ACC112 (cell line): Measurements from ENCODE around the gene PRKCZ.
"Not testable (repeated sequence)": the region's sequence is repeated elsewhere in the genome, so short reads cannot be mapped to it uniquely, and the experiment has no call there.

ENCODE experiments used
- H2AFZ ChIP-seq: fragments of 200-600 bp; sonication (generic); one replicate; pipeline ENCODE4 v1.6.0; 2017; ENCODE audit warnings: antibody characterized with exemption, low read length; ENCODE audit not compliant: unreplicated experiment
- H3K27ac ChIP-seq: fragments of 200-600 bp; sonication (generic); 2 replicates; pipeline ENCODE4 v1.5.1; 2014; ENCODE audit warnings: low read depth, mild to moderate bottlenecking, antibody characterized with exemption, low read length, moderate library complexity
- H3K27me3 ChIP-seq: fragments of 200-600 bp; sonication (generic); 2 replicates; pipeline ENCODE4 v1.6.1; 2014; ENCODE audit warnings: mild to moderate bottlenecking, antibody characterized with exemption, low read length, moderate library complexity, mixed read lengths; ENCODE audit not compliant: insufficient read depth
- H3K36me3 ChIP-seq: fragments of 200-600 bp; sonication (generic); 2 replicates; pipeline ENCODE4 v1.6.1; 2016; ENCODE audit warnings: mild to moderate bottlenecking, antibody characterized with exemption, low read length, moderate library complexity, mixed read lengths; ENCODE audit not compliant: insufficient read depth
- H3K4me1 ChIP-seq: fragments of 200-600 bp; sonication (generic); one replicate; pipeline ENCODE4 v1.6.1; 2016; ENCODE audit warnings: low read length, mixed read lengths; ENCODE audit not compliant: insufficient read depth, unreplicated experiment, control insufficient read depth
- H3K4me3 ChIP-seq: fragments of 200-600 bp; sonication (generic); 2 replicates; pipeline ENCODE4 v1.5.1; 2014; ENCODE audit warnings: mild to moderate bottlenecking, low read depth, low read length
- H3K79me2 ChIP-seq: fragments of 200-600 bp; sonication (generic); one replicate; pipeline ENCODE4 v1.6.0; 2016; ENCODE audit warnings: low read length; ENCODE audit not compliant: control insufficient read depth, unreplicated experiment, insufficient read depth

The PRKCZ gene

DNA sequence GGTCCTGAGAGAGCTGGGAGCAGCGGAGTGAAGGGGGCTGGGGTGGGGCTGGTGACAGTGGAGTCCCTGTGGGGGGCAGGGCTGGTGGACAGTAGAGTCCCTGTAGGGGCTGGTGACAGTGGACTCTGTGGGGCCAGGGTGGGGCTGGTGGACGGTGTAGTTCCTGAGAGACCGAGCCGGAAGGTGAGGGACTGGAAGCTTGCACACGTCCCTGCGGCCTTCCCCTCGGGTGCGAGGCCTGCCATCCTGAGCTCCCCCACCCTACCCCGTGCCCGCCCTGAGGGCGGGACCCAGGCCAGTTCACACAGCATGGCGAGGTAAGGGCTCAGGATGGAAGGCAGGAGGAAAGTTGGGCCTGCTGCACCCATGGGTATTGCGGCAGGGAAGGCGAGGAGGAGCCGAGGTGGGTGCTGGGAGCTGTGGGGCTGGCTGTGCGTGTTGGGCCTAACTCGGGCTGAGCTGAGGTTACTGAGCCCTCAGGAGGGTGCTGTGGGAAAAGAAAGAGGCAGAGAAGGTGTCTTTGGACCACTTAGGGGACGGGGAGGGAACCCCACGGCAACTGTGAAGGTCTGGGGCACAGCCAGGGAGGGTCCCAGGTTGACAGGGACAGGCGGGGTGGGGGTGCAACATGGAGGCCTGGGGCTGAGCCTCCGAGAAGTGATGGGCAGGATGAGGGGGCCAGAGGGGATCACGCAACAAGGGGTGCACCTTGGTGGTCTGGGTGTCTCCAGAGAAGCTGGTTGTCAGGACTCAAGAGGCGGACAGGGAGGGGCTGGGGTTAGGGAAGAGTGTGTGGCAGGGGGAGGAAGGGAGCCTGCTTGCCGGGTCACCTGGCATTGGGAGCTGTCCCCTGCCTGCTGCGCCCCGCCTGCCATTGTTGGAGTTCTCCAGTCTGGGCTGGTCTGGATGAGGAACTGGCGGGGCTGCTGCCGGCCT, 60.8 kb downstream of the PRKCZ start:
- H3K4me3 ChIP-seq: no peak overlapping the region
- H3K27ac ChIP-seq: no peak overlapping the region
- no peaks in the 10 kb centered on the region for H3K79me2 ChIP-seq
- peaks cover 18% of the 10 kb centered on the region; the same call in 1 of the 2 replicates for H3K27me3 ChIP-seq
- no peaks in the 10 kb centered on the region for H3K4me1 ChIP-seq
- no peaks in the 10 kb centered on the region for H3K36me3 ChIP-seq
- no peak overlapping the region for H2AFZ ChIP-seq

DNA sequence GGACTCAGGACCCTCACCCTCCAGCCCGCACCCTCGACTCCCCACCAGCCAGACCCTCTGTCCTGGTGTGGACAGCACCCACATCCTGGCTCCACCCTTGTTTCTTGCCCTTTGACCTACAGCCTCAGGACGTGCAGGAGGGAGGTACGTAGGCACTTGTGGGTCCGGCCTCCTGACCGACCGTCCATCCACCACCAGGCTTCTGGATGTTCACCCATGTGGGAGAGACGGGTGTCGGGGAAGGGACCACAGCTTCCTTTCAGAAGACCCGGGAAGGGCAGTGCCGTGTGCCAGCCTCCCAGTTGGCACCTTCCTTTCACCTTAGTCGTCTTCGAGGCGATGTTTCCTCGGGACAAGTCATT, 61.4 kb downstream of the PRKCZ start:
- peaks cover 24% of the 10 kb centered on the region; the same call in 1 of the 2 replicates for H3K27me3 ChIP-seq
- H3K27ac ChIP-seq: no peak overlapping the region
- no peaks in the 10 kb centered on the region for H3K79me2 ChIP-seq
- no peaks in the 10 kb centered on the region for H3K36me3 ChIP-seq
- H3K4me3 ChIP-seq: no peak overlapping the region
- no peaks in the 10 kb centered on the region for H3K4me1 ChIP-seq
- H2AFZ ChIP-seq: no peak overlapping the region

DNA sequence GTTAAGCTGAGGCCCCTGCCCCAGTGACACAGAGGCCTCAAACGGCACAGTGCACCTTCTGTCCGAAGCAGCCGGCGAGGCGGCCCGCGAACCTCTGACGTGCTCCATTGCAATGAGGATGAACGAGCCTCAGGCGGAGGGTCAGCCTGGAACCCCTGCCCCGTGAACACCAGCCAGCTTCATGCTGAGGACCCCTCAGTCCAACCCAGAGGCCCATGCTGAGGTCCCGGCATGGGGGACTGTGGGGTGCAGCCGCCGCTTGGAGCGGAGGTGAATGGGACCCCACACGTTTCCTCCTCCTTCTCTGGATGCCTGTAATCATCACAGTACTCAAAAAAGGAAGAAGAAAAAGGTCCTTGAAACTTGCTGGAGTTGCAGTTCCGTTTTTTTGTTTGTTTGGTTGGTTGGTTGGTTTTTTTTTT, 62.1 kb downstream of the PRKCZ start:
- Histone ChIP-seq H3K27me3 (peaks cover 27% of the 10 kb centered on the region; the same call in 1 of the 2 replicates), H3K27ac (no peak overlapping the region)

DNA sequence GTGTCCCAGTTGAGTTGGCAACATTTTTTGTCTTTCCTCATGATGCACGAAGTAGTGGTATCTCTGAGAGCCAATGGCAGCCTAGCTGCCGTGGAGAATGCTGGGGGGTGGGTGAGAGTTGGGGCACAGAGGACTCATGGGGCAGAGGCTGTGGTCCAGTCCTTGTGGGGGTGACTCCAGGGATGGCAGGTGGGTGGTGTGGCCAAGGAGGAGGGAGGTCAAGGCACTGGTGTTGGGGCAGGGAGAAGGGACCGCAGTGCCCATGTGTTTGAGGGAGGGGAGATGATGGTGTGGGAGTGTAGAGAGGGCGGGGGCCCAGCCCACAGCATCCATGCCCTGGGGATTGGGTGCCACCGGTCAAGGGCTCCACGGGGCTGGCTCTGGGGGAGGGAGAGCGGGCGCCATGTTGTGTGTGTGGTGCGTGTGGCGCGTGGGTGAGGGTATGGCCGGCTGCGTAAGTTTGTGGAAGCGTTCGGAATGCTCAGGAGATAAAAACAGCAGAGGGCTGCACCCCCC, 63.5 kb downstream of the PRKCZ start:
- Histone ChIP-seq H3K79me2 (no peaks in the 10 kb centered on the region), H3K27ac (no peak overlapping the region), H3K4me3 (no peak overlapping the region), H3K4me1 (no peaks in the 10 kb centered on the region), H2AFZ (no peak overlapping the region), H3K27me3 (peaks cover 30% of the 10 kb centered on the region; the same call in 1 of the 2 replicates), H3K36me3 (no peaks in the 10 kb centered on the region)

More for the DNA sequence above, 62.1 kb downstream of the PRKCZ start:
- Histone ChIP-seq H3K79me2 (no peaks in the 10 kb centered on the region), H2AFZ (no peak overlapping the region), H3K4me1 (no peaks in the 10 kb centered on the region), H3K4me3 (no peak overlapping the region), H3K36me3 (no peaks in the 10 kb centered on the region)

DNA sequence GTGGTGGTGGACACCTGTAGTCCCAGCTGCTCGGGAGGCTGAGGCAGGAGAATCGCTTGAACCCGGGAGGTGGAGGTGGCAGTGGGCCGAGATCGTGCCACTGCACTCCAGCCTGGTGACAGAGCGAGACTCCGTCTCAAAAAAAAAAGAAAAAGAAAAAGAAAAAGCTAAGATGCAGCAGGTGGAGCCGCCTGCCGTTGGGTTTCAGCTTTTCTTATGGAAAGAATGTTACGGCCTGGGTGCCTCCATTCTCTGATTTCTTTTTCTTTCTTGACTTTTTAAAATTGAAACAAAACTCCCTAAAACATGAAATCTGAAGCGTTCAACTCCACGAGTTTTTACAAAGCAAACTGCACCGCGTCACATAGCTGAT, 64.4 kb downstream of the PRKCZ start:
- not testable (repeated sequence) for H3K36me3 ChIP-seq, H2AFZ ChIP-seq, H3K27ac ChIP-seq, H3K4me3 ChIP-seq, H3K4me1 ChIP-seq, H3K79me2 ChIP-seq
- peaks cover 30% of the 10 kb centered on the region; the same call in 1 of the 2 replicates for H3K27me3 ChIP-seq

DNA sequence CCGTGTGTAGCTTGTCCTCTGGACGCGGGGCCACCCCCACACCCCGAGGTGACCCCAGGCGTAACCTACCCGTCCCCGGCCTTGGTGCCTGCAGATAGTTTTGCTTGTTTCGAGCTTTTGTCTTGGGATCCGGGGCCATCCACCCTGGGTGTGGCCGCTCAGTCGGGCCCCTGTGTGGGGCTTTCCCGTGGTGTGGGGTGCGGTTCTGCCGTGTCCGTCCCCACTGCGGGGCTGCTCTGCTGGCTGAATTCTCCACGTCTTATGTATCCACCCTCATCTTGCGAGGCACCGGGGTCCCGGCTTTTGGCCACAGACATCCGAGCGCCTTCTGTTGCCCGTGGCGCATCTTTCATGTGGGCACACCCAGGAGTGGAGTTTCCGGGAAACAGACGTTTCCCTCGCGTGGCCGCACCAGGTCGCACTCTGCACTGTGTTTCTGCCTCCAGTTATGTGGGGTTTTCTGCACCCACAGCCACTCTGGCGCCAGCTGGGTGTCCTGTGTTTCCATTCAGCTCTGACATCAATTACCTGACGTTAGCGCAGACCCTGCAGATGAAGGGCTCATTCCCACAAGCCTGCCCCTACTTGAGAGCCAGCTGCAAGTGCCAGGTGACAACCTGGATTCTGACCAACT, 64.9 kb downstream of the PRKCZ start:
- Histone ChIP-seq H3K4me1 (no peaks in the 10 kb centered on the region), H3K27me3 (peaks cover 30% of the 10 kb centered on the region; the same call in 1 of the 2 replicates), H3K27ac (no peak overlapping the region), H3K79me2 (no peaks in the 10 kb centered on the region), H3K36me3 (no peaks in the 10 kb centered on the region), H3K4me3 (no peak overlapping the region), H2AFZ (no peak overlapping the region)

DNA sequence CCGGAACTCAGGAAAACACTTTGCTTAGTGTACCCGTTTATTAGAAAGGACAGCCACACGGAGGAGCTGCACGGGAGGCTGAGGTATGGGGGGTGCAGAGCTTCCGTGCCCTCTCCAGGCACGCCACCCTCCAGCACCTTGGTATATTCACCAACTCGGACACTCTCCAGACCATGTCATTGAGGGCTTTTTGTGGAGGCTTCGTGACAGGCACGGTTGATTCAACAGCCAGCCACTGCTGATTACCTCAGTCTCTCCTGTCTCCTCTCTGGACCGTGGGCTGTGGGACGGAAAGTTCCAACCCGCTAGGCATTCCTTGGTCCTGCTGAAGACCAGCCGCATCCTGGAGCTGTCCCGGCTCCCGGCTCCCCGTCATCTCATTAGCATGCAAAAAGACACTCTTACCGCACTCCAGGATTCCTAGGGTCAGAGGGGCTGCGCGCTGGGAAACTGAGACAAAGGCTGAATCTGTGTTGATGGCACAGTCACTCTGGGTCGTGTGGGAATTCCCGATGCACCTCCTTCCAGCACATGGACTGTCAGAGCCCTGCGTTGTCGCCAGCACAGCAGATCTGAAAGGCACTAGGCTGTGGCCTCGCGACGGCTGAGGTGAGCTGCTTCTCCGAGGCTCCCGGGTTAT, 65.6 kb downstream of the PRKCZ start:
- Histone ChIP-seq H3K27ac (no peak overlapping the region), H3K36me3 (no peaks in the 10 kb centered on the region), H3K79me2 (no peaks in the 10 kb centered on the region), H3K4me3 (no peak overlapping the region), H3K27me3 (peaks cover 30% of the 10 kb centered on the region; the same call in 1 of the 2 replicates), H2AFZ (no peak overlapping the region), H3K4me1 (no peaks in the 10 kb centered on the region)

DNA sequence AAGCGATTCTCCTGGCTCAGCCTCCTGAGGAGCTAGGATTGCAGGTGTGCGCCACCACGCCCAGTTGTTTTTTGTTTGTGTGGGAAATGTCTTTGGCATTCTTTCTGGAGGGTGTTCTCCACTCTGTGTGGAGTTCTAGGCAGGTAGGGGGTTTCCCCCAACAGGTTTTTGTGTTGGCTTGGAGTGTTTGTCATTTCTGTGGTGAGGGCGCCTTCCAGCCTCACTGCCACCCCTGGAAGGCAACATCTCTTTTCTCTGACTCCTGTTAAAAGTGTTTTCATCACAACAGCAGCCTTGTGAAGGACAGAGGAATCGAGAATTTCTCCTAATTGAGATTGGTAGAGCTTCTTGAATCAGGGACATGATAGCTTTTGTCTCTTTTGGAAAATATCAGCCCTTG, 69.7 kb downstream of the PRKCZ start:
- H3K79me2 ChIP-seq: no peaks in the 10 kb centered on the region

DNA sequence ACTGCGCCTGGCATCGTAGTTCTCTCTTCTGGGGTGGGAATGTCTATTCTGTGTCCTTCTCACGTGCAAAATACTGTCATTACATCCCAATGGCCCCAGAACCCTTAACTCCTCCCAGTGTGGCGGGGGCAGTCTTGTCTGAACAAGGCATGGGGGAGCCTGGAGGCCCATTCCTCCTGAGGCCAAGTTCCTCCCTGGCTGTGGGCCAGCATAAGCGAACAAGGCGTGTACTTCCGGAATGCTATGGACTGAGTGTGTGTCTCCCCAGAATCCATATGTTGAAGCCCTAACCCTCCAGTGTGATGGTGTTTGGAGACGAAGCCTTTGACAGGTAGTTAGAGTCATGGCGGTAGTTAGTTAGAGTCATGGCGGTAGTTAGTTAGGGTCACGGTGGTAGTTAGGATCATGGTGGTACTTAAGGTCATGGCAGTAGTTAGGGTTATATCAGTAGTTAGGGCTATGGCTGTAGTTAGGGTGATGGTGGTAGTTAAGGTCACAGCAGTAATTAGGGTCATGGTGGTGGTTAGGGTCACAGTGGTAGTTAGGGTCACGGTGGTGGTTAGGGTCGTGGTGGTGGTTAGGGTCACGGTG, 71.0 kb downstream of the PRKCZ start:
- H3K4me1 ChIP-seq: no peaks in the 10 kb centered on the region
- no peaks in the 10 kb centered on the region for H3K79me2 ChIP-seq
- no peak overlapping the region for H3K4me3 ChIP-seq
- no peak overlapping the region for H2AFZ ChIP-seq
- peaks cover 10% of the 10 kb centered on the region; the same call in 1 of the 2 replicates for H3K27me3 ChIP-seq
- no peaks in the 10 kb centered on the region for H3K36me3 ChIP-seq
- no peak overlapping the region for H3K27ac ChIP-seq

More for the DNA sequence above, 69.7 kb downstream of the PRKCZ start:
- Histone ChIP-seq H3K4me3 (no peak overlapping the region), H3K36me3 (no peaks in the 10 kb centered on the region), H2AFZ (no peak overlapping the region), H3K4me1 (no peaks in the 10 kb centered on the region), H3K27me3 (peaks cover 24% of the 10 kb centered on the region; the same call in 1 of the 2 replicates), H3K27ac (no peak overlapping the region)

DNA sequence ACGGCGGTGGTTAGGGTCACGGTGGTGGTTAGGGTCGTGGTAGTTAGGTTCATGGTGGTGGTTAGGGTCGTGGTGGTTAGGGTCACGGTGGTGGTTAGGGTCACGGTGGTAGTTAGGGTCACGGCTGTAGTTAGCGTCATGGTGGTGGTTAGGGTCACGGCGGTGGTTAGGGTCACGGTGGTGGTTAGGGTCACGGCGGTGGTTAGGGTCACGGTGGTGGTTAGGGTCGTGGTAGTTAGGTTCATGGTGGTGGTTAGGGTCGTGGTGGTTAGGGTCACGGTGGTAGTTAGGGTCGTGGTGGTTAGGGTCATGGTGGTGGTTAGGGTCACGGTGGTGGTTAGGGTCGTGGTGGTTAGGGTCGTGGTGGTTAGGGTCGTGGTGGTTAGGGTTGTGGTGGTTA, 71.6 kb downstream of the PRKCZ start:
- H3K4me1 ChIP-seq, H2AFZ ChIP-seq, H3K27ac ChIP-seq, H3K79me2 ChIP-seq, H3K36me3 ChIP-seq, H3K27me3 ChIP-seq, H3K4me3 ChIP-seq: not testable (repeated sequence)
